Stomach (tissue), 9 donors: ENCODE results near the gene CENPO. TPM values are rescaled to one million over a fixed set of nuclear protein-coding genes. Genes with fewer than 3 reads are reported as not detected.
A peak's percentile ranks its signal among the peaks of the same experiment; 100 is the strongest.

Source experiments
- DNase-seq, 2 donors: peaks; one replicate each; pipeline versions ENCODE4 v3.0.0 to v3.0.0-alpha.2; 2013 to 2019
- H3K27ac ChIP-seq, 5 donors: fragments of 200-600 bp in 4 of 5; sonication (generic) in 4 of 5; one replicate each; pipeline ENCODE4 v1.5.1; 2013 to 2019; ENCODE audit warnings: mild to moderate bottlenecking in 1 of 5, moderate library complexity in 1 of 5
- H3K27me3 ChIP-seq, 3 donors: fragments of 200-600 bp; sonication (generic); one replicate each; pipeline ENCODE4 v1.5.1; 2017 to 2019; ENCODE audit warnings: mixed run types in 1 of 3
- H3K36me3 ChIP-seq, 4 donors: fragments of 200-600 bp; sonication (generic); 1 replicate in 3 of 4; 2 replicates in 1 of 4; pipeline ENCODE4 v1.5.1; 2016 to 2019
- H3K4me1 ChIP-seq, 4 donors: fragments of 200-600 bp; sonication (generic); one replicate each; pipeline ENCODE4 v1.5.1; 2016 to 2019
- H3K4me3 ChIP-seq, 4 donors: fragments of 200-600 bp; sonication (generic) in 3 of 4; one replicate each; pipeline ENCODE4 v1.5.1; 2016 to 2019; ENCODE audit warnings: mild to moderate bottlenecking in 1 of 4
- H3K9me3 ChIP-seq, 4 donors: fragments of 200-600 bp; sonication (generic); one replicate each; pipeline ENCODE4 v1.5.1; 2016 to 2019
- EP300 ChIP-seq: sonication (generic); formaldehyde crosslinking; IDR thresholded peaks from one replicate; pipeline ENCODE4 v1.6.1; 2017; ENCODE audit warnings: antibody characterized with exemption
- POLR2A ChIP-seq, 4 donors: fragments of 450-650 bp; IDR thresholded peaks; one replicate each; pipeline ENCODE4 v1.6.1; 2016; ENCODE audit warnings: antibody characterized with exemption in 4 of 4, control low read depth in 2 of 4, mild to moderate bottlenecking in 1 of 4, moderate library complexity in 1 of 4
- POLR2AphosphoS5 ChIP-seq, 3 donors: sonication (generic); formaldehyde crosslinking; IDR thresholded peaks; one replicate each; pipeline ENCODE4 v1.6.1; 2016; ENCODE audit warnings: antibody characterized with exemption in 3 of 3
- WGBS, 5 donors: extraction: QIAGEN DNeasy Blood & Tissue Kit in 3 of 5; methylation state at CpG; one replicate each; pipeline versions ENCODE4 v1.1.5 to v1.1.7; 2013 to 2018; 5-methylcytosine and 5-hydroxymethylcytosine counted together
- intact Hi-C: fragments of 100-400 bp; cut with DNase I; formaldehyde crosslinking; loops from one replicate; pipeline ENCODE4 v1.15.1; 2023; ENCODE audit warnings: low total_unique reads
- polyA plus RNA-seq, 3 donors: library from polyadenylated mRNA; stranded (reverse); fragments of 200-250 nt; gene quantifications; one replicate each; pipeline ENCODE4 v1.2.3, GENCODE V29; 2013
- total RNA-seq, 5 donors: library from RNA; depleted of rRNA; stranded (reverse); fragments of >200 nt; gene quantifications; one replicate each; pipeline versions ENCODE4 v1.1.0 to v1.2.3, GENCODE V29; 2014 to 2016
- TF ChIP-seq, protein P1 (sequence below), 7 experiments: fragments of 450-650 bp in 4 of 7; fragments of 200-600 bp in 3 of 7; sonication (generic) in 3 of 7; IDR thresholded peaks; one replicate each; pipeline ENCODE4 v1.5.1; 2016 to 2019; ENCODE audit warnings: antibody characterized with exemption in 7 of 7, control low read depth in 2 of 7, mild to moderate bottlenecking in 1 of 7
- donor health status: healthy with polysubstance abuse.
- donor health status: Bipolar disorder and iron deficiency.
- donor health status: healthy.

CENPO gene
- total and polyA plus RNA-seq, 8 donors, result 1.3 to 70.0 (median 5.0) TPM

DNA sequence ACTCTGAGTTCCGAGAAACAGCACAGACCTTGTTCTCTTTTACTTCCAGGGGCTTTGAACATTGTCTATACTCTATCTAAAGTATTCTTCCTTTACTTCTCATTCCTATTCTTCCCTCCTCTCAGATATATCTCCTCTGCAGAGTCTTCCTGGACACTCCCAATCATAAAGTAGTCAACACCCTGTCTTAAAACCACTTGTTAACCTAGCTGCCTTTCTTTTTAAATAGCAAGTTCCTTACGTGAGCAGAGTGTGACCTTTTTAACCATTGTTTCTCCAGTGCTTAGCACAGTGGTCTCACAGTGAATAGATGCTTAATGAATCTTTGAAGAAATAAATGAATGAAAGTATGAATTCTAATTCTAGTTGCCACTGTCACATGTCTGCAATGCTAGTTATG is 47.4 kb upstream of the CENPO start:
- Histone ChIP-seq H3K9me3 (no peaks in the 10 kb centered on the region), H3K4me1 (peaks cover 0 to 7% (median 0%) of the 10 kb centered on the region in 4 donors), H3K27me3 (no peaks in the 10 kb centered on the region), H3K36me3 (peaks cover 12 to 52% (median 47%) of the 10 kb centered on the region in 4 donors), H3K27ac (no peak overlapping the region), H3K4me3 (no peak overlapping the region)
- 79 to 91% (median 87%) methylated on average over 2 of the region's 2 CpGs for WGBS, 5 donors
- DNase-seq, result no peak
- TF ChIP-seq EP300, result no peak
- intact Hi-C loops, result no loop called here

DNA sequence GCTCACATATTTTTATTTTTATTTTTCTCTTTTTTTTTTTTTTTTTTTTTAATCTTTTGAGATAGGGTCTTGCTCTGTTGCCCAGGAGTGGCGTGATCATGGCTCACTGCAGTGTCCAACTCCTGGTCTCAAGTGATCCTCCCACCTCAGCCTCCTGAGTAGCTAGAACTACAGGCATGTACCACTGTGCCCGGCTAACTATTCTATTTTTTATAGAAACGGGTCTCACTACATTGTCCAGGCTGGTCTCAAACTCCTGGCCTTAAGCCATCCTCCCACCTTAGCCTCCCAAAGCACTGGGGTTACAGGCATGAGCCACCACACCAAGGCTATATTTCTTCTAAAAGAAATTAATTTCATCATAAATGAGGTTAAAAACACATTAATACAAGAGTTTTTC is 45.9 kb upstream of the CENPO start:
- no peaks in the 10 kb centered on the region for H3K27me3 ChIP-seq
- H3K4me3 ChIP-seq, result no peak overlapping the region
- intact Hi-C loops, result no loop called here
- H3K36me3 ChIP-seq, result peaks cover 4 to 53% (median 47%) of the 10 kb centered on the region in 4 donors
- TF ChIP-seq POLR2AphosphoS5 (IDR thresholded peaks at IDR 0.05), result no peak
- H3K9me3 ChIP-seq, result no peaks in the 10 kb centered on the region
- no peak overlapping the region for H3K27ac ChIP-seq
- peaks cover 0 to 7% (median 0%) of the 10 kb centered on the region in 4 donors for H3K4me1 ChIP-seq
- 94 to 100% (median 97%) methylated on average over 3 of the region's 3 CpGs for WGBS, 5 donors
- DNase-seq, result no peak

DNA sequence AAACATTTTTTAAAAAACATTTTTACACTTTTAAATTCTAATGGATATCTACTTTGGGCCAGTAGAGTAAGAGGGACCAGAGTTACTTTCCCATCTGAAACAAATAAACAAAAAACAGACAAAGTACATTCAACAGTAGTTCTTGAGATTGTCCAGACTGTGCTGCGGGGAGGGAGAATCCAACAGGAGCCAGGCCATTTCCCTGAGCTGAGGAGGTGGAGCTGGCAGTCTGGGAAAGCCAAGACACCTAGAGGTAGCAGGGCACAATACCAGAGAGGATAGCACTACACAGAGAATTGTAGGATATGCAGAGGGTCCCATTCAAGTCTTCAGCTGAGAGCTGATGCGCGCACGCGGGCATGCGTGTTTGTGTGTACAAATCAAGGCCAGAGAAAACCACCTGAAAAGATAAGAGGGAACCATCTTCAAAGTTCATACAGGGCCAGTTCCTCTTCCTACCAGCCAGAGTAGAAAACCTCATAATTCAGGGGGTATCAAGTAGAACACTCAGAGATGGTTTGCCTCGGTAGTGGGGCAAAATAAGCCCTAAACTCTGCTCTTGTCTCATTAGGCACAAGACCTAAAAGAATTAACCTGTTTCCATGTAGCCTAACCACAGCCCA is 44.0 kb upstream of the CENPO start:
- Histone ChIP-seq H3K4me3 (no peak overlapping the region), H3K9me3 (no peaks in the 10 kb centered on the region), H3K27me3 (no peaks in the 10 kb centered on the region), H3K27ac (no peak overlapping the region), H3K4me1 (peaks cover 0 to 2% (median 0%) of the 10 kb centered on the region in 4 donors), H3K36me3 (peaks cover 10 to 58% (median 54%) of the 10 kb centered on the region in 4 donors)
- 84 to 98% (median 88%) methylated on average over 7 of the region's 7 CpGs for WGBS, 5 donors
- intact Hi-C loops, result no loop called here
- peak in 1 of 2 donors; percentile 16 for DNase-seq
- TF ChIP-seq POLR2A (IDR thresholded peaks at IDR 0.05) (no peak), EP300 (no peak), POLR2AphosphoS5 (IDR thresholded peaks at IDR 0.05) (no peak)
- TF ChIP-seq, protein P1, sequence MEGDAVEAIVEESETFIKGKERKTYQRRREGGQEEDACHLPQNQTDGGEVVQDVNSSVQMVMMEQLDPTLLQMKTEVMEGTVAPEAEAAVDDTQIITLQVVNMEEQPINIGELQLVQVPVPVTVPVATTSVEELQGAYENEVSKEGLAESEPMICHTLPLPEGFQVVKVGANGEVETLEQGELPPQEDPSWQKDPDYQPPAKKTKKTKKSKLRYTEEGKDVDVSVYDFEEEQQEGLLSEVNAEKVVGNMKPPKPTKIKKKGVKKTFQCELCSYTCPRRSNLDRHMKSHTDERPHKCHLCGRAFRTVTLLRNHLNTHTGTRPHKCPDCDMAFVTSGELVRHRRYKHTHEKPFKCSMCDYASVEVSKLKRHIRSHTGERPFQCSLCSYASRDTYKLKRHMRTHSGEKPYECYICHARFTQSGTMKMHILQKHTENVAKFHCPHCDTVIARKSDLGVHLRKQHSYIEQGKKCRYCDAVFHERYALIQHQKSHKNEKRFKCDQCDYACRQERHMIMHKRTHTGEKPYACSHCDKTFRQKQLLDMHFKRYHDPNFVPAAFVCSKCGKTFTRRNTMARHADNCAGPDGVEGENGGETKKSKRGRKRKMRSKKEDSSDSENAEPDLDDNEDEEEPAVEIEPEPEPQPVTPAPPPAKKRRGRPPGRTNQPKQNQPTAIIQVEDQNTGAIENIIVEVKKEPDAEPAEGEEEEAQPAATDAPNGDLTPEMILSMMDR (IDR thresholded peaks at IDR 0.05), result no peak

DNA sequence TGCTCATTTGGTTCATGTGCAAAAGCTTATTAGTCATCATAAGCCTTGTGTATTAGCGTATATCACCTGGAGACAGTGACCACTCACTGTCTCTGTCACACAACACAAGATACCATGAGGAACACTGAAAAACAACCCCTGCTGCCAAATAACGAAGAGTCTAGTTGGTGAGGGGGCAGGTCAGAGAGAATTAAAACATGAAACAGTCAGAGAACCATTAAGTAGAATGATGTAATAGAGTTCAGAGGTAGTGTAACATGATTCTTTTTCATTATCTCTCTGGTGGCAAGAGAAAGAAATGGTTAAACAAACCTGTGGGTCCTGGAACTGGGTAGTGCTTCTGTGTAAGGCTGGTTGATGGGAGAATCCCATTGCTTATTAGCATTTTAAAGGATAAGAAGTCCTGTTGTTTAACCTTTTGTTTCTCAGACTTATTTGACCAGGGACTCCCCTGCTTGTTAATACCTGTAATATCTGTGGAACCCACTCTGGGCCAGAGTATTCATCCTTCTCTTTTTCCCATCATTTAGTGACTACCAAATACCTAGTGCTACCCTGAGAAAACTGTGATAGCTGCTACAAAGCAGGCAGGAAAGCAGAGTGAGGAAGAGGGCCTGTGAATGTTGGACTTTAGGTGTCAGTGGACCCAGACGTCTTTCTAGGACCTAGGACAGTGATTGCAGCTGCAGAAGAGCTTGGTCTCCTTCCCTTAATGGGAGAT is 38.1 kb upstream of the CENPO start:
- intact Hi-C loops, result no loop called here

DNA sequence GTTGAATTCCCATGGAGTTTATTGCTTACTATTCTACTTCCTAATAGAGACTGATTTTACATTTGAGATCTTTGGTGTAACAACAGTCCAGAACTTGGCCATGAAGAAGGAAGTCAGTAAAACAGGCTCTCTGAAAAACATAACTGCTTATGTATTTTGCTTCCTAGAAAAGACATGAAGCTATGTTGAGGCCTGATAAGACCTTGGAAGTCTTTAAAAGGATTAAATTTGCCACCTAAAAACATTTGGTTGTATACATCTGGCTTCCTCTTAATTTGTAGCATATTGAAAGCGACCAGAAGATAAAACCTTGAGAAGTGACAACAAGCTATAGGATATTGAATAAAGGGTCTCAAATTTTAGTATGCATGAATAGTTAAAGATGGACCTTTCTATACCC is 36.4 kb upstream of the CENPO start:
- H3K27me3 ChIP-seq, result no peaks in the 10 kb centered on the region
- no peak overlapping the region for H3K4me3 ChIP-seq
- H3K4me1 ChIP-seq, result no peaks in the 10 kb centered on the region
- intact Hi-C loops, result no loop called here
- TF ChIP-seq, protein P1 (IDR thresholded peaks at IDR 0.05), result no peak
- TF ChIP-seq POLR2A (IDR thresholded peaks at IDR 0.05) (no peak), EP300 (no peak), POLR2AphosphoS5 (IDR thresholded peaks at IDR 0.05) (no peak)
- no peak for DNase-seq
- H3K9me3 ChIP-seq, result no peaks in the 10 kb centered on the region
- no peak overlapping the region for H3K27ac ChIP-seq
- peaks cover 22 to 97% (median 94%) of the 10 kb centered on the region in 4 donors for H3K36me3 ChIP-seq
- 89 to 100% (median 95%) methylated on average over 1 of the region's 1 CpG for WGBS, 5 donors

More for the DNA sequence above, 38.1 kb upstream of the CENPO start:
- 76 to 89% (median 82%) methylated on average over 3 of the region's 3 CpGs for WGBS, 5 donors
- Histone ChIP-seq H3K27me3 (no peaks in the 10 kb centered on the region), H3K9me3 (no peaks in the 10 kb centered on the region), H3K4me1 (no peaks in the 10 kb centered on the region), H3K4me3 (no peak overlapping the region), H3K27ac (no peak overlapping the region), H3K36me3 (peaks cover 22 to 89% (median 86%) of the 10 kb centered on the region in 4 donors)
- no peak for DNase-seq
- TF ChIP-seq, protein P1 (IDR thresholded peaks at IDR 0.05), result no peak
- TF ChIP-seq POLR2AphosphoS5 (IDR thresholded peaks at IDR 0.05), result no peak
- TF ChIP-seq EP300, result no peak
